GM19239 (cell line): ENCODE measurements around the gene TMEM63A.
"Not testable (repeated sequence)": the region's sequence is repeated elsewhere in the genome, so short reads cannot be mapped to it uniquely, and the experiment has no call there.

Experiments
- DNase-seq: peaks from one replicate; pipeline ENCODE4 v3.0.0; 2011; ENCODE audit warnings: low spot score; ENCODE audit not compliant: insufficient read length
- FAIRE-seq: peaks from 2 replicates; lab custom pipeline; 2011; peaks lifted over from hg19 to GRCh38; lab: Jason Lieb, UNC

The TMEM63A gene

DNA sequence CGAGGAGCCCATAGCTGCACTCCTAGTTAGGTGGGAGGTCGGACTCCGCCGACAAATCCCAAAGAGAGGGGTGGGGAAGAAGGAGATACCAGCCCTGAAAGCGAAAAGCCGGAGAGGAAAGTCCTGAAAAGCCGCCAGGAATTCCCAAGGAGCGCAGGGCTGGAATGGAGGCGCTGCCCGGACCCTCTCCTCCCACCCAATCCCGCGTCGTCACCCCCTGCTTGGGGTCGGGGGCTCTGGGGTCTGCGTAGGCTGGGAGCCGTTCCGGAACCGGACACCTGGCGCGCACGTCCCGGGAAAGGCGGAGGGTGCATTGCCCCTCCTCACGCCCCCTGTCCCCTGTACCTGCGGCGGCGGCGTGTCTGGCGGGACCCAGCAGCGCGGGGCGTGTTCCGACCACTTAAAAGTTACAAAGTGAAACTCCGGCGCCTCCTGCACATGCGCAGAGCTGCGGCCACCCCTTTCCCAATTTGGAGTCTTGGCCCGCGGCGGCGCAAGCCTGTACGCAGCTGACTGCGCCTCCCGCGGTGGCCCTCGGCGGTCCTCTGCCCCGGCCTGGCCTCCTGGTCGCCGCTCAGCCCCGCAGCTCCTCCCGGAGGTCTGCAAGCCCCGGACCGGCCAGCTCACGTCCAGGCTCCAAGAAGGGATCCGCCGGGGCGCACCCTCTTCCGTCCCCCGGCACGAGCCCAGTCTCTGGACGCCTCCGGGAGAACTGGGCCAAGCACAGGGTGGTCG, at the start of gene TMEM63A:
TSS of gene TMEM63A (minus strand) at position 422 of the 735 bp plus-strand sequence. CDS start 4,800 bp downstream, outside the sequence.
- DNase-seq (peak; percentile 95), FAIRE-seq (peak; percentile 18)

DNA sequence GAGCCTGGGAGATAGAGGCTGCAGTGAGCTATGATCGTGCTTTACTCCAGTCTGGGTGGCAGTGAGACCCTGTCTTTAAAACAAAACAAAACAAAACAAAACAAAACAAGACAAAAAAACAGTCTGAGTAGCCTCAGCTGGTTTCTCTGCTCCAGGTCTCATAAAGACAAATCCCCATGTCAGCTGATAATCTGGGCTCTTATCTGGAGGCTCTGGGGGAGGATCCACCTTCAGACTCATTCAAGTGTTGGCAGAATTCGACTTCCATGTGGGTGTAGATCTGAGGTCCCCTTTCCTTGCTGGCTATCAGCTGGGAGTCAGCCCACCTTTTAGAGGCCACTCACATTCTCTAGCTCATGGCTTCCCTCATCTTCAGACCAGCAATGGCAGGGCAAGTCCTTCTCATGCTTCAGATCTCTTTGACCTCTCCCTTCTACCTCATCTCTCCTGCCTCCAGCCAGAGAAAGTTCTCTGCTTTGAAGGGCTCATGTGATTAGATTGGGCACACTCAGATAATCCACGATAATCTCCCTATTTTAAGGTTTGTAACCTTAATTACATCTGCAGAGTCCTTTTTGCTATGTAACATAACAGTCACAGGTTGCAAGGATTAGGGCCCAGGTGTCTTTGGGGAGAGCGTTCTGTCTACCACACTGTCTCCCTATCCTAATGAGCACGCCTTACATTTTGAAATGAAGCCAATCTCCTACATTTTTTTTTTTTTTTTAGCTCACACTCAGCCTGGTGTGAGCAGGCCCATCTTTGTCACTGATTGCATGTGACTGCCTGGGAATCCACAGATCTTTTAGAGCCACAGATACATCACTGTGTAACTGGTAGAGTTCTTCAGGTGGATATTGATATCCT, 49.3 kb upstream of the TMEM63A start:
- no peak for DNase-seq
- no peak for FAIRE-seq

DNA sequence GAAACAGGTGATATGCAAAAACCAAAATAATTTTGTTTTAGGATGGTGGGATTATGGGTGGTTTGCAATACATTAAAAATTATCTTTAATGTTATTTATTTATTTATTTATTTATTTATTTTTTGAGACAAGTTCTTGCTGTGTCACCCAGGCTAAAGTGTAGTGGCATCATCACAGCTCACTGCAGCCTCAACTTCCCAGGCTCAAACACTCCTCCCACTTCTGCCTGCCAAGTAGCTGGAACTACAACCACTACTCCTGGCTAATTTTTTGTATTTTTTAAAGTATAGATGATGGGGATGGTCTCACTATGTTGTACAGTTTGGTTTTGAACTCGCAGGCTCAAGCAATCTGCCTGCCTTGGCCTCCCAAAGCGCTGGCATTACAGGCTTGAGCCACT, 48.4 kb upstream of the TMEM63A start:
- FAIRE-seq, result no peak
- no peak for DNase-seq

DNA sequence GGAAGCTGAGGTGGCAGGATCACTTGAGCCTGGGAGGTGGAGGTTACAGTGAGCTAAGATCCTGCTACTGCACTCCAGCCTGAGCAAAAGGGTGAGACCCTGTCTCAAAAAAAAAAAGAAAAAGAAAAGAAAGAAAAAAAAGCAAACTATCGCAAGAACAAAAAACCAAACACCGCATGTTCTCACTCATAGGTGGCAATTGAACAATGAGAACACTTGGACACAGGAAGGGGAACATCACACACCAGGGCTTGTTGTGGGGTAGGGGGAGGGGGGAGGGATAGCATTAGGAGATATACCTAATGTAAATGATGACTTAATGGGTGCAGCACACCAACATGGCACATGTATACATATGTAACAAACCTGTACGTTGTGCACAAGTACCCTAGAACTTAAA, 47.3 kb upstream of the TMEM63A start:
- FAIRE-seq, DNase-seq: not testable (repeated sequence)

DNA sequence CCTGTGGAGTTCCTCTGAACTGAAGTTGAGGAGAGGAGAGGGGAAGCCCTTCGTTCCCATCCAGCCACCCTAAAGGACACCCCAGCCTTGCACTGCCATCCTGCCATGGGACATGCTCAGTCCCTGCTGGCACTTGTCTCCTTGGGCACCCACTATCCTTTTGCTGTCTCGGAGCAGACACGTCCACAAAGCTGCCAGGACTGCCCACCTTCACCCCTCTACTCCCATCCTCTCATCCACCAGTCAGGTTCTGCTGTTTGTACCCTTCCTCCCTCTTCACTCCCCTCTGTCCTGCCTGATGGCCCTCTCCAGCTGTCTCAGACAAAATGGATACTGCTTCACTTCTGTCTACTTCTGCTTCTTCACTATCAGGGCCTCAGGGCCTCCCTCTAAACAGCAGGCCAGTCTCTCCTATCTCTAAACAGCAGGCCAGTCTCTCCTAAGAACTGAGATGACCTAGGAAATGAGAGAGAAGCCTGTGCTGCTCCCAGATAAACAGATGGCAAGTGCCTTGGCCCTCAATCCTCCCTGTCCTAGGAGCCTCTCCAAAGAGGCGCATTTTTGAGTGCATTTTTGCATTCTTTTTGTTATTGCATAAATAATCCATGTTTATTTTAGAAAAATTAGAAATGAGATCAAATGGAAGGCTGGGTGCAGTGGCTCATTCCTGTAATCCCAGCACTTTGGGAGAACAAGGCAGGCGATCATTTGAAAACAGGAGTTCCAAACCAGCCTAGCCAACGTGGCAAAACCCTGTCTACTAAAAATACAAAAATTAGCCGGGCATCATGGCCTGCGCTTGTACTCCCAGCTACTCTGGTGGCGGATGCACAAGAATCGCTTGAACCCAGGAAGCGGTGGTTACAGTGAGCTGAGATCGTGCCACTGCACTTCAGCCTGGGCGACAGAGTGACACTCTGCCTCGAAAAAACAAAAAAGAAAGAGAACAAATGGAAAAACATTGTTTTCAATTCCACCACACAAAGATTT, 46.3 kb upstream of the TMEM63A start:
- FAIRE-seq, result no peak

DNA sequence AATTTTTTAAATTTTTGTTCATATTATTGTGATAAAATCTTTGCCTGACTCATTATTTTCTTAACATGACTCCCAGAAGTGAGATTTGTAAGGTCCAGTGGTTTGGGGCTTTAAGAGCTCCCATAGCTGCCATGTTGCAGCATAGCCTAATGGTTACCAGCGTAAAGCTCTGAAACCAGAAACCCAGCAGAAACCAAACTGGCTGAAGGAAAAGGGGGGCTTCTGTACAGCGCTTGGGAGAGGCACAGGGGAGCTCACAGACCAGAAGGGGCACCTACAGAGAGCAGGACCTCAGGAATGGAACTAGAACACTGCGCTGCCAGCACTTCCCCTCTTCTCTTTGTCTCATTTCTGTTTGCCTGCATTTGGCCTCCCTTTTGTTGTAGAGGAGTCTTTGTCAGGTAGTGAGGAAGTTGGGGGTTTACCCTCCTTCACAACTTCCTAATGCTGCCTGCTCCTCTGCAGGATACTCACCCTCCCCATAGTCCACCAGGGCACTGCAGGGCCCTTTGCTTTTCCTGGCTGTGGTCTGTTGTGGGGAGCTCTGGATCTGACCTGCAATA, 44.5 kb upstream of the TMEM63A start:
- no peak for DNase-seq

More for the DNA sequence above, 46.3 kb upstream of the TMEM63A start:
- DNase-seq, result no peak

DNA sequence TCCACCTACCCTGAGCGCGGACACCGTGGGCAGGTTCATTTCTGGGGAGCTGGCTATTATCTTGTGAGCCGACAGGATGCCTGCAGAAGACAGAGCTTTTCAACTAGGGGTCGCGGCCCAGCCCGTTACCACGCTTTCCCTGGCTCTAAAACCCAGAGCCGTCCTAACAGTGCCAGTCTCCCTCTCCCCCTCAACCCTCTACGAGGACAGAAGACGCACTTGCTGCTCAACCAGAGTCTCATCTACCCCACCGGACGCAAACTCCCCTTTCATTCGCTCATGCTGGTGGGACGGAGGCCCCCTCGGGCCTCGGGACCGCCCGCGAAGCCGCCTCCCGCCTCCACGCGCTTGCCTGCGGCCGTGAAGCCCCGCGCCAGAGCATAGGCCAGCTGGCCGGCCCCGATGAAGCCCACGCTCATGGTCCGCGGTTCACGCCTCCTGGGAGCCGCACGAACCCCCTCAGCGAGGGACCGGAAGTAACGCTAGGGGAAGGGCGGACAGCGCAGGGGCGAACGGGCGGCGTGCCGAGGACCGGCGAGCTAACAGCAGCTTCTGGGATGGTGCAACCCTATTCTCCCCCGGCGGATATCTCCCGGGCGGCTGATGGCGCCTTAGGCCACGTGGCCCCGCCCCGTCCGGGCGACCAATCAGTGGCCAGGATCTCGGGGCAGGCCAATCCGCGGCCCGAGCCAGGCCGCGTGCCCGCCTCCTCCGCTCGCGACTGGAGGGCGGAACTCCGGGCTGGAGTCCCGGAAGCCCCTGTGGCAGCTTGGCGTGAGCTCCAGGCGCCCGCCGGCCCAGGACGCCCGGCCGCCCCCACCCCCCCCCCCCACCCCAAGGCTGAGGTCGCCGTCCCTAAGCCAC, 41.7 kb upstream of the TMEM63A start, which contains the start of gene PYCR2:
TSS of gene PYCR2 (minus strand) at position 559 of the 864 bp plus-strand sequence. CDS start at position 419, 140 bp downstream.
- FAIRE-seq, result peak; percentile 87

More for the DNA sequence above, 44.5 kb upstream of the TMEM63A start:
- FAIRE-seq, result no peak

DNA sequence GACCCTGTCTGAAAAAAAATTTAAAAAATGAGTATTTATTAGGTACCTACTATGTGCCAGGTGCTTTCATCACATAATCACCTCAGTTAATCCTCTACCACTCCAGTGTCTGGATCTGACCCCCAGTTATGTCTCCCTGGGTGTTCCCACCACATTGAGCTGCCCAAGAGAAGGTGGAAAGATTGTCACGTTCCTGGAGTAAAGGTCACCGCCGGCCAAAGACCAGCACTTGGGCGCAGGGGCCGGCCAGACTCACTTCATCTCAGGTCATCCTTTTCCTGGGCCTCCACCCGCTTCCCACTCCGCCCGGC, 41.2 kb upstream of the TMEM63A start:
- DNase-seq, result no peak
- no peak for FAIRE-seq

More for the DNA sequence above, 41.7 kb upstream of the TMEM63A start, which contains the start of gene PYCR2:
- DNase-seq, result peak; percentile 99

DNA sequence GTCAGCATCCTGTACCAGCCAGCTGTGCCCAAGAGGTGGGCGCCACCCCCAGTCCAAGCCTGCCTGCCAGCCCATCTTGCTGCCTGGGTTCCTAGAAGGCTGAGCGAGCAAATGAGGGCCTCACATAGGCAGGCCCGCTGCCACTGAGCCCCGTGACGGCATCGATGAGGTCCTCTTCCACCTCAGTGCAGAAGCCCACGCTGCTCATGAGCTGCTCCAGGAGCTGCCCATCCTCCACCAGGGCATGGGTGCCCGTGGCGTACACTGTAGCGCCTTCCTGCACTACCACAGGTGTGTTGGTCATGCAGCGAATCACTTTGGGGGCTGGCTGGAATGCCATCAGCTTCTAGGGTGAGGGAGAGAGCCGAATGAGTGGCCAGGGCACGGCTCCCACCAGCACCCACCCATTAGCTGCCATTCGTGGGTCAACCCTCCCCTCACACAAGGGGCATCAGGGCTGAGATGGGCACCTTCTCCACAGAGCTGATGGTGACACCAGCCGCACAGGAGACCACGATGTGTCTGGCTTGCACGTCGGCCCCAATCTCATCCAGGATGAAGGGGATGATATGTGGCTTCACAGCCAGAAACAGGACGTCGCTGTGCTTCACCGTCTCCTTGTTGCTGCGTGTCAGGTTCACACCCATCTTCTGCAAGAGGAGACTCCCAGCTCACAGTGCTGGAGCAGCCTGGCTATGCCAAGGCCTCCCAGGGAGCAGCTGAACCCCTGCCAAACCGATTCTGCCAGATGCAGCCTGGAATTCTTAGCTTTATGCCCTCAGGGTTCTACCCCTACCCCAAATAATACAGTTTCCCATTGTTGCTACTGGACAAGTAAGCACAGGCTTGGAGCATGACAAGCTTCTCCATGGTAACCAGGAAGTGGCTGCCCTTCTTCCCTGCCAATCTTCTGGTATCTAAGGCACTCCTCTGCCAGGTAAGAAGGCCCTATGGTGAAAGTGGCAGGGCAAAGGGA, 39.8 kb upstream of the TMEM63A start:
- FAIRE-seq (no peak), DNase-seq (no peak)

DNA sequence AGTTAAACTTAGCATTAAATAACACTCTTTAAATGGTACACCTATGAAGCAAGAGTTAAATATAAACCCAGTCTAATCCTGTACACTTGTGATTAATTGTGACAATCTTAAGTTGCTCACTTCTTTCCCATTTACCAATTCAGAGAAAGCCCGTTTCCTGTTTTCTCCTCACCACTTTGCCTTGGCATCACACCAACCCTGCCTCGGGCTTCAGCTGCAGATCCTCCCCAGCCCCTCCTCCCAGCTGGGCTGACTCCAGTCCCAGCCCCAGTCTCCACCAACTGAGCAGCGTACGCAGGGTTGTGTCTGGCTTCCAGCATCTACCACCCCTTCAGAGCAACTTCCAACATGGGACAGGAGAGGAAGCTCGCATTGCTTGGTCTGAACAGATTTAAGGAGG, 37.7 kb upstream of the TMEM63A start:
- no peak for FAIRE-seq
- DNase-seq, result no peak

DNA sequence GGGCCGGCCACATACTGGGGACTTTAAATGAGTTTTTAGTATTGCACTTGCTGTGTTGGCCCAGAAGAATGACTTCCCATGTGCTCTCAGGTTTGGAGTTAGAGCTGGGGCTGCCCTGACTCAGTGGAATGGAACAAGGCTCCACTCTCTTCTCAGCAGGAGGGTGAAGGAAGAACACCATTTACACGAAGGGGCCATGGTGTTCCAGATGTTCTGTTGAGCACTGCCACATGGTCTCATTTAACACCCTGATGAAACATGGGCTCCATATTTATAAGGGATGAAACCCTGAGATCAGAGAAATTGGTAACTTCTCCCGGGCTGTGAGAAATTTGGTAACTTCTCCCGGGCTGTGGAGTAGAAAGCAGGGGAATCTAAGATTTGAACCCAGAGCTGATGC, 36.1 kb upstream of the TMEM63A start:
- FAIRE-seq, result no peak

DNA sequence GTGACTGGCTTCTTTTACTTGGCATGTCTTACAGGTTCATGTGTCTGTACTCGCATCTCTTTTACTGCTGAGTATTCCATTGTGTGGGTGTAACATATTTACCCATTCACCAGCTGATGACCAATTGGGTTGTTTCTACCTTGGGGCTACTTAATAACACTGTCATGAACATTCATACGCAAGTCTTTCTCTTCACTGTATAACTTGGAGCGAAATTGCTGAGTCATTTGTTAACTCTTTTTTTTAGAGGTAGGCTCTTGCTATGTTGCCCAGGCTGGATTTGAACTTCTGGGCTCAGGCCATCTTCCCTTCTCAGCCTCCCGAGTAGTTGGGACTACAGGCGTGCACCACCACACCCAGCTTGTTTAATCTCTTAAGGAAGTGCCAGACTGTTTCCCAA, 35.4 kb upstream of the TMEM63A start:
- no peak for FAIRE-seq
- DNase-seq, result no peak

More for the DNA sequence above, 36.1 kb upstream of the TMEM63A start:
- DNase-seq, result no peak

DNA sequence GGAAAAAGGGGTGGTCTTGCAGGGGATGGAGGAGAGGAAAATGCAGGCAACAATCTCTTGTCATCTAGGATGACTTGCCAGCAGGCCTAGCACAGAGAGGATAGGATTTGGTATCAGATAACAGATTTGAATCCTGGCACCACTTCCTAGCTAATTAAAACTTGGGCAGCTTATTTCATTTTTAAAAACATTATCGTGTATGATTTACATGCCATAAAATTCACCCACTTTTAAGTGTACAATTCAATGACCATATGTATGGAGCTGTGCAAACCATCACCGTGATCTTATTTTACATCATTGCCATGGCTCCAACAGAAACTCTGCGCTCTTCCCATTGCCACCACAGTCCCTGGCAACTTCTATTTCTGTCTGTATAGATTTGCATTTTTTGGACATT, 34.9 kb upstream of the TMEM63A start:
- FAIRE-seq, result no peak

DNA sequence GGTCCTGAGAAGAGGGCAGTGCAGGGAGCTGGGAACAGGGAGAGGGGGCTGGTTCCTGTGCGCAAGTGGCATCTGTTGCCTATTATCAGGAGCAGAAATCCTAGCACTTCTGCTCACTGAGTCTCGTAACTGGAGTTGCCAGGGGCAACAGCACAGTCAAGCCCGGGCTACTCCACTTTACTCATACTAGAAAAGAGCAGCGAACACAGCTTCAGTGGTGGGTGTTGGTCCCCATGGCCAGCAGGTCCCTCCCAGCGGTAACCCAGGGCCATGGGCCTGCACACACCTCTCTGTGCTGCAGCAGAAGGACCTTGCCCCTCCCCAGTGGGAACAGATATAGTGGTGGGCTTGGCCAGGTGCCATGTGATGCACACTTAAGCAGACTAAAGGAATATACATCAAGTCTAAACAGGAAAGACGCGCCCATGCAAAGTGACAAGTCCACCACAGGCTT, 33.4 kb upstream of the TMEM63A start:
- DNase-seq (no peak), FAIRE-seq (no peak)

More for the DNA sequence above, 34.9 kb upstream of the TMEM63A start:
- DNase-seq, result no peak

DNA sequence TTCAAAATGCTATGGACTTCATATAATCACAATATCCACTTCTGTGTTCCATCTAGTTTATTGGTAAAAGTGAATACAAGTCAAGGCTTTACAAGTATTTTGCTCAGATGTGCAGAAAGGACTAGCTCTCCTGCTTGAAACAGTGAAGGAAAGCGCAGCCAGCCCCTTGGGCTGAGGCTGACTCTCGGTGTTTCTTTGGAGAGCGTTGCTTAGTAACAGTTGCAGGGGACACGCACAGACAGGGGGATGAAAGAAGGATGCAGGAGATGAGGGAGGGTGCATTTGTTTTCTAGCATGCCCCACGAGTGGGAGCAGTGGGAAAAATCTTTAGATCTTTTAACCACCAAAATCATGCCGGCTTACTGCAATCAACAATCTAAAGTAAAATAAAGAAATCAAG, 32.8 kb upstream of the TMEM63A start:
- FAIRE-seq, result no peak
- no peak for DNase-seq

DNA sequence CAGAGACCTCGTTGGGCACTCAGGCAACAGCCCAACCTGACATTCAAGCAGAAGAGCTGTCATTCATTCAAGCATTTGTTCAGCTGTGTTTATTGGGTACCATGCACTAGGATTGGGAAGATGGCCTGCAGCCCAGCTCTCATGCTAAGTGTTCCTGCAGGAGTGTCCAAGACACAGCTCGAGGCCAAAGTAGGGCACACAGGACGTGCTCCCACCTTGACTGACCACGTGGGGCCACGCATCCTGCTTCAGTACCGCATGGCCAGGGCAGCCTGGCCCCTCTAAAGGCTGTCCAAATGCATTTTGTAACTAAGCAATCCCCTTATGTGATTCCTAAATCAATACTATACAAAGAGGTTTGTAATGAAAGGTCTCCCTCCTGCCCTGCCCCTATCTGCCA, 32.2 kb upstream of the TMEM63A start:
- no peak for FAIRE-seq
- no peak for DNase-seq
